K562 (cell line): ENCODE data around the gene PIGV. TPM values are rescaled to one million over a fixed set of nuclear protein-coding genes. Genes with fewer than 3 reads are reported as not detected.

ENCODE experiments used
- ATAC-seq: fragments of 200-7000 bp; cut with Tn5 transposase; 3 replicates; pipeline ENCODE4 v1.9.1; 2020; ENCODE audit warnings: moderate library complexity
- BruUV-seq: library from RNA; stranded (reverse); fragments of 400-500 nt; replicated peaks from 2 replicates; lab custom pipeline; 2021; lab: Mats Ljungman, UMichigan
- CTCF ChIA-PET: fragments of 300-600 bp; formaldehyde crosslinking; extraction: SDS; loops from one replicate; lab custom pipeline; 2021; ENCODE audit warnings: low intra/inter-chr PET ratio; lab: Yijun Ruan, JAX
- POLR2A ChIA-PET: fragments of 300-600, 350-650 bp; sonication (Branson Sonifier 250); formaldehyde crosslinking; extraction: SDS; loops from one replicate; lab custom pipeline; 2021; ENCODE audit warnings: antibody characterized with exemption, inconsistent platforms; lab: Yijun Ruan, JAX
- DNase-seq, 4 experiments: peaks; one replicate each; pipeline versions ENCODE4 v3.0.0 to v3.0.0-alpha.2; 2011 to 2018; ENCODE audit warnings: low spot score in 3 of 4, mixed read lengths in 3 of 4; ENCODE audit errors: extremely low read depth in 1 of 4
- FAIRE-seq: peaks from 2 replicates; lab custom pipeline; 2011; peaks lifted over from hg19 to GRCh38; lab: Jason Lieb, UNC
- H2AFZ ChIP-seq: 2 replicates; pipeline ENCODE4 v1.6.0; 2011; ENCODE audit warnings: low read depth, low read length, control low read depth, inconsistent platforms
- H3K27ac ChIP-seq: fragments of 200-600 bp; 3 replicates; pipeline ENCODE4 v1.8.0; 2011; ENCODE audit warnings: low read depth, mild to moderate bottlenecking, control low read depth, inconsistent platforms, low read length, moderate library complexity, mixed read lengths; ENCODE audit errors: extremely low read depth
- H3K27me3 ChIP-seq, 2 experiments: fragments of 300-600 bp in 1 of 2; 2 replicates in 1 of 2; 3 replicates in 1 of 2; pipeline versions ENCODE4 v1.6.0 to v1.8.0; 2011; ENCODE audit warnings: inconsistent platforms in 2 of 2, low read length in 2 of 2, mild to moderate bottlenecking in 1 of 2, mixed read lengths in 1 of 2, moderate library complexity in 1 of 2; ENCODE audit not compliant: control insufficient read depth in 2 of 2, insufficient read depth in 2 of 2
- H3K36me3 ChIP-seq: fragments of 300-600 bp; 3 replicates; pipeline ENCODE4 v1.8.0; 2011; ENCODE audit warnings: mild to moderate bottlenecking, low read length, inconsistent platforms; ENCODE audit not compliant: control insufficient read depth, insufficient read depth
- H3K4me1 ChIP-seq, 2 experiments: fragments of 200-600 bp in 1 of 2; replicated peaks in 1 of 2; 2 replicates in 1 of 2; 3 replicates in 1 of 2; pipeline versions ENCODE4 v1.5.1 to v1.8.0; 2011; ENCODE audit warnings: inconsistent platforms in 2 of 2, low read length in 2 of 2, mild to moderate bottlenecking in 1 of 2, mixed read lengths in 1 of 2, moderate library complexity in 1 of 2; ENCODE audit not compliant: control insufficient read depth in 2 of 2, insufficient read depth in 2 of 2
- H3K4me2 ChIP-seq: 2 replicates; pipeline ENCODE4 v1.6.1; 2011; ENCODE audit warnings: low read length, control low read depth, inconsistent platforms, mixed read lengths; ENCODE audit not compliant: insufficient read depth
- H3K4me3 ChIP-seq: fragments of 200-600 bp; sonication (generic), shearing (Covaris generic); 2 replicates; pipeline ENCODE4 v1.5.1; 2016; ENCODE audit warnings: control low read depth, inconsistent platforms
- H3K79me2 ChIP-seq: fragments of 200-600 bp; 3 replicates; pipeline ENCODE4 v1.8.0; 2011; ENCODE audit warnings: low read length, inconsistent platforms; ENCODE audit not compliant: control insufficient read depth, insufficient read depth
- H3K9ac ChIP-seq, 2 experiments: 2 replicates each; pipeline versions ENCODE4 v1.6.0 to v1.6.1; 2011; ENCODE audit warnings: low read depth in 2 of 2, low read length in 2 of 2, control low read depth in 1 of 2, inconsistent platforms in 1 of 2, mild to moderate bottlenecking in 1 of 2, mixed read lengths in 1 of 2; ENCODE audit not compliant: insufficient read depth in 1 of 2
- H3K9me1 ChIP-seq: one replicate; pipeline ENCODE4 v1.6.0; 2011; ENCODE audit warnings: inconsistent platforms, mild to moderate bottlenecking, low read length, moderate library complexity; ENCODE audit not compliant: control insufficient read depth, insufficient read depth
- H3K9me3 ChIP-seq: replicated peaks from 2 replicates; pipeline ENCODE4 v1.5.1; 2011; ENCODE audit warnings: low read depth, low read length, inconsistent platforms; ENCODE audit not compliant: control insufficient read depth, insufficient read depth
- H4K20me1 ChIP-seq: replicated peaks from 2 replicates; pipeline ENCODE4 v1.6.1; 2011; ENCODE audit warnings: low read length, inconsistent platforms, mixed read lengths; ENCODE audit not compliant: control insufficient read depth, insufficient read depth
- AFF4 ChIP-seq: sonication (generic); formaldehyde crosslinking; IDR thresholded peaks from 2 replicates; pipeline ENCODE4 v1.8.0; 2023; ENCODE audit warnings: mild to moderate bottlenecking, missing genetic modification reagents
- E2F3 ChIP-seq: fragments of 250-450 bp; sonication (Bioruptor Pico); IDR thresholded peaks from 2 replicates; pipeline ENCODE4 v1.4.0; 2020; ENCODE audit warnings: mild to moderate bottlenecking
- PHF8 ChIP-seq: fragments of 200-600 bp; sonication (generic); IDR thresholded peaks from 2 replicates; pipeline ENCODE4 v1.6.1; 2012; ENCODE audit warnings: mixed run types, mild to moderate bottlenecking, inconsistent platforms, low read length, moderate library complexity, borderline replicate concordance
- POLR2G ChIP-seq: fragments of 200-400 bp; formaldehyde crosslinking; IDR thresholded peaks from 2 replicates; pipeline ENCODE4 v1.6.1; 2017; ENCODE audit warnings: low read depth, mild to moderate bottlenecking, antibody characterized with exemption, low read length, moderate library complexity
- RBM22 ChIP-seq: fragments of 200-400 bp; formaldehyde crosslinking; IDR thresholded peaks from 2 replicates; pipeline ENCODE4 v1.6.1; 2018; ENCODE audit warnings: low read length, low read depth; ENCODE audit not compliant: poor library complexity, severe bottlenecking
- STAG1 ChIP-seq: sonication (generic); formaldehyde crosslinking; IDR thresholded peaks from 2 replicates; pipeline ENCODE4 v1.5.0; 2020; ENCODE audit warnings: missing genetic modification reagents, borderline replicate concordance
- WGBS: fragments of 100-300 bp; shearing (Covaris generic); methylation state at CpG from one replicate; pipeline ENCODE4 v1.1.6; 2016; ENCODE audit warnings: low coverage, mixed read lengths; ENCODE audit not compliant: insufficient coverage; ENCODE audit errors: missing lambda C conversion rate; 5-methylcytosine and 5-hydroxymethylcytosine counted together
- in situ Hi-C: fragments of 300-500 bp; cut with MboI; formaldehyde crosslinking; loops from 4 replicates; pipeline ENCODE4 v1.15.0; 2018; ENCODE audit warnings: inconsistent platforms, mixed read lengths
- intact Hi-C: fragments of 100-400 bp; cut with micrococcal nuclease; formaldehyde crosslinking; loops from 2 replicates; pipeline ENCODE4 v1.14.2; 2022
- polyA plus RNA-seq, 8 experiments: library from polyadenylated mRNA; depleted of rRNA in 4 of 8; stranded (reverse) in 5 of 8; unstranded in 3 of 8; fragments of >200 nt; fragmentation: Nextera tagmentation in 2 of 8; fragmentation: Illumina TruSeq in 1 of 8; extraction: Ambion mirVana in 2 of 8; extraction: Trizol in 1 of 8; gene quantifications; 2 replicates each; pipeline versions ENCODE4 v1.2.1 to v1.2.3, GENCODE V29; 2011 to 2014; ENCODE audit warnings: inconsistent platforms in 1 of 8, missing spikeins in 1 of 8
- total RNA-seq, 7 experiments: library from RNA; depleted of rRNA in 6 of 7; stranded (reverse); fragments of >200 nt in 6 of 7; fragmentation: Illumina TruSeq in 2 of 7; extraction: Trizol in 2 of 7; gene quantifications; 2 replicates each; pipeline versions ENCODE4 v1.2.1 to v1.2.3, GENCODE V29; 2011 to 2021; ENCODE audit warnings: low replicate concordance in 1 of 7

PIGV gene
- total and polyA plus RNA-seq, 9 of the 15 experiments (the other 6 are each of a cell fraction or from before 2014, with no cell fraction given) = 8.4 to 21.8 (median 11.7) TPM

- in situ Hi-C loops (no loop called here), intact Hi-C loops (no loop called here)
- Histone ChIP-seq H3K4me3 (no peak overlapping the region), H3K9me1 (peaks cover 1% of the 10 kb centered on the region), H3K9me3 (no peaks in the 10 kb centered on the region), H3K36me3 (peaks cover 99% of the 10 kb centered on the region), H3K4me2 (no peak overlapping the region), H3K27me3 (no peaks in the 10 kb centered on the region), H4K20me1 (peaks cover 14% of the 10 kb centered on the region; the same call in 1 of the 2 replicates), H3K4me1 (peaks cover 29 to 34% of the 10 kb centered on the region in 2 experiments), H2AFZ (no peak overlapping the region), H3K79me2 (peaks cover 43% of the 10 kb centered on the region), H3K9ac (no peak overlapping the region), H3K27ac (no peak overlapping the region)
- ChIA-PET CTCF (no interaction called here), POLR2A (no interaction called here)
- ATAC-seq = no peak
- WGBS = 94% methylated on average over 13 of the region's 13 CpGs
- no TSS peak for BruUV-seq
- FAIRE-seq = no peak
- no peak for DNase-seq
- TF ChIP-seq AFF4 (no peak), RBM22 (peak; percentile 88), E2F3 (CRISPR knock-in tag) (no peak), POLR2G (peak; percentile 68), PHF8 (no peak), STAG1 (0 out of 2 replicates have a peak, but pooled peaks have one; percentile 12)
Measured at GRCh38 chr1:26774462-26774861, 13.3 kb upstream of the PIGV start.
